ENCODE data around the gene RPH3AL. TPM values are rescaled to one million over a fixed set of nuclear protein-coding genes. Genes with fewer than 3 reads are reported as not detected.

The RPH3AL gene
- total and polyA plus RNA-seq, 2 of the 8 experiments (the other 6 are each of a cell fraction or from before 2014, with no cell fraction given) = 5.6 to 5.8 TPM

DNA sequence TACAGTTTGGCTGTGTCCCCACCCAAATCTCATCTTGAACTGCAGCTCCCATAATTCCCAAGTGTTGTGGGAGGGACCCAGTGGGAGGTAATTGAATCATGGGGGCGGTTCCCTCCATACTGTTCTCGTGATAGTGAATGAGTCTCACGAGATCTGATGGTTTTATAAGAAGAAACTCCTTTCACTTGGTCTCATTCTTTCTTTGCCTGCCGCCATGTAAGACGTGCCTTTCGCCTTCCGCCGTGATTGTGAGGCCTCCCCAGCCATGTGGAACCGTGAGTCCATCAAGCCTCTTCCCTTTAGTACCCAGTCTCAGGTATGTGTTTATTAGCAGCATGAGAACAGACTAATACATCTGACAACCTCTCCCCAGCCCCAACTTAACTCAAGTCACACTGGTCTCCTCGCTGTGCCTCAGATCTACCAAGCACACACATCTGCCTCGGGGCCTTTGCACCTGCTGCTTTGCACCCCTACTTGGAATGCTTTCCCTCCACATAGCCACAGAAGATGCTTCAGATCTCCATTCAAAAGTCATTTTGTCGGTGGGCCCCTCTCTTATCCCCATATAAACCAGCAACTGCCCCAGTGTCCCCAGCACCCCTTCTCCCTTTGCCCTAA is 74.4 kb downstream of the RPH3AL start:
- no peak overlapping the region for H3K27ac ChIP-seq (ENCODE audit: low read depth, low read length)
- H3K23me2 ChIP-seq (ENCODE audit: low read depth, low read length) = no peaks in the 10 kb centered on the region
- H2AK5ac ChIP-seq (ENCODE audit: low read depth, low read length) = no peak overlapping the region
- H3K79me2 ChIP-seq (ENCODE audit: control insufficient read depth in 1 of 2, insufficient read depth in 2 of 2, low read length in 2 of 2) = no peaks in the 10 kb centered on the region
- no peak overlapping the region for H3K56ac ChIP-seq (replicated peaks; ENCODE audit: insufficient read length, low read depth, low read length)
- 0 out of 7 replicates have a peak, but pooled peaks cover 0 to 2% (median 0%) of the 10 kb centered on the region in 4 experiments for H3K4me1 ChIP-seq (replicated peaks in 1 of 4; ENCODE audit: control insufficient read depth in 3 of 4, insufficient read depth in 4 of 4, low read length in 3 of 4)
- H4K91ac ChIP-seq (replicated peaks; ENCODE audit: insufficient read length, low read length) = no peak overlapping the region
- TF ChIP-seq SP1 (IDR thresholded peaks at IDR 0.05; ENCODE audit: low read depth, low read length) (no peak), KDM1A (IDR thresholded peaks at IDR 0.05; ENCODE audit: borderline replicate concordance, low read length) (peak; percentile 39; the same call in 1 of the 2 replicates), EGR1 (IDR thresholded peaks at IDR 0.05; ENCODE audit: borderline replicate concordance, low read depth, low read length) (no peak)
- no peak overlapping the region for H3K4me2 ChIP-seq (ENCODE audit: insufficient read depth in 1 of 2, low read depth in 2 of 2, low read length in 2 of 2)
- no peak overlapping the region for H2BK120ac ChIP-seq (replicated peaks; ENCODE audit: low read depth, low read length)
- no peaks in the 10 kb centered on the region for H3K27me3 ChIP-seq (replicated peaks in 1 of 4; ENCODE audit: control insufficient read depth in 3 of 4, extremely low read depth in 1 of 4, insufficient read depth in 3 of 4, low read length in 3 of 4)
- no peak overlapping the region for H4K5ac ChIP-seq (ENCODE audit: insufficient read length, low read depth, low read length)
- H3K9me3 ChIP-seq (ENCODE audit: insufficient read depth in 2 of 2, low read depth in 1 of 2, low read length in 1 of 2) = no peaks in the 10 kb centered on the region
- ChIA-PET CTCF (ENCODE audit: partially characterized antibody) (interaction anchor here (1.7 to 2.1 kb wide), 2 partner anchors 18 to 32 kb away, joined by 4 to 6 read pairs; no protein-coding TSS in a partner anchor), POLR2A (ENCODE audit: partially characterized antibody) (interaction anchor here (0.6 to 0.9 kb wide), 2 partner anchors 33 to 72 kb away, joined by 3 to 4 read pairs; no protein-coding TSS in a partner anchor)
- no peak for FAIRE-seq
- H3K14ac ChIP-seq (ENCODE audit: insufficient read length) = no peak overlapping the region
- no peaks in the 10 kb centered on the region for H3K79me1 ChIP-seq (ENCODE audit: low read depth, low read length)
- no peak overlapping the region for H3K9ac ChIP-seq (replicated peaks in 1 of 4; ENCODE audit: extremely low read depth in 1 of 4, low read depth in 3 of 4, low read length in 3 of 4)
- no peak for DNase-seq (ENCODE audit: low read depth in 1 of 2, low spot score in 2 of 2)
- no peak overlapping the region for H2BK12ac ChIP-seq (ENCODE audit: low read depth, low read length)
- no peaks in the 10 kb centered on the region for H3K36me3 ChIP-seq (ENCODE audit: control insufficient read depth in 2 of 4, insufficient read depth in 4 of 4, low read length in 3 of 4)
- no peak overlapping the region for H3K4ac ChIP-seq (replicated peaks; ENCODE audit: insufficient read length, low read depth, low read length)
- no peak overlapping the region for H2BK5ac ChIP-seq (ENCODE audit: low read depth, low read length)
- no peak overlapping the region for H2BK20ac ChIP-seq (ENCODE audit: low read length)
- no peak overlapping the region for H3K18ac ChIP-seq (ENCODE audit: extremely low read depth, low read length)
- no peak overlapping the region for H2AFZ ChIP-seq (ENCODE audit: low read length)
- 87% methylated on average over 12 of the region's 12 CpGs; no CpG with 5 or more reads in 1 of the 2 experiments for WGBS, 2 experiments (ENCODE audit: extremely low coverage in 1 of 2, insufficient coverage in 1 of 2, insufficient read length in 1 of 2, insufficient replicate concordance in 2 of 2, low coverage in 1 of 2, low lambda C conversion rate in 2 of 2, missing lambda C conversion rate in 1 of 2)
- no peak overlapping the region for H3K4me3 ChIP-seq (ENCODE audit: extremely low read depth in 1 of 4, insufficient read depth in 2 of 4, low read depth in 3 of 4, low read length in 4 of 4)
- H4K8ac ChIP-seq (ENCODE audit: extremely low read depth, insufficient read depth, low read length) = no peak overlapping the region
- H2BK15ac ChIP-seq (ENCODE audit: low read length) = no peak overlapping the region
- H3K23ac ChIP-seq (ENCODE audit: insufficient read length) = no peak overlapping the region
- H4K20me1 ChIP-seq (replicated peaks in 1 of 2; ENCODE audit: control insufficient read depth in 1 of 2, insufficient read depth in 2 of 2, low read length in 2 of 2) = no peaks in the 10 kb centered on the region

All from H1 (cell line).